Lower leg skin (tissue), 3 donors: Measurements from ENCODE around the gene GUCY1A1.

ENCODE experiments used
- CTCF ChIP-seq, 3 donors: fragments of 450-650 bp; IDR thresholded peaks; one replicate each; pipeline ENCODE4 v1.5.1; 2016; ENCODE audit warnings: antibody characterized with exemption in 3 of 3, mild to moderate bottlenecking in 3 of 3, moderate library complexity in 2 of 3
- POLR2A ChIP-seq, 2 donors: fragments of 450-650 bp; IDR thresholded peaks; one replicate each; pipeline ENCODE4 v1.6.1; 2016 to 2017; ENCODE audit warnings: antibody characterized with exemption in 2 of 2, mild to moderate bottlenecking in 1 of 2, moderate library complexity in 1 of 2

GRCh38 chr4:155674669-155675071 lies 8.0 kb downstream of the GUCY1A1 start:
- TF ChIP-seq CTCF (IDR thresholded peaks at IDR 0.05) = no peak
- TF ChIP-seq POLR2A (IDR thresholded peaks at IDR 0.05) = no peak
